ENCODE results near the gene MYOF. TPM values are rescaled to one million over a fixed set of nuclear protein-coding genes. Genes with fewer than 3 reads are reported as not detected.
A peak's percentile ranks its signal among the peaks of the same experiment; 100 is the strongest.

MYOF gene
- total and polyA plus RNA-seq, 9 of the 15 experiments (the other 6 are each of a cell fraction or from before 2014, with no cell fraction given) = 0.06 to 0.27 TPM; not detected in 7

- no TSS peak for BruUV-seq (replicated peaks)
- Histone ChIP-seq H3K9me1 (ENCODE audit: control insufficient read depth, insufficient read depth, low read length) (no peaks in the 10 kb centered on the region), H3K4me3 (no peak overlapping the region), H2AFZ (ENCODE audit: low read depth, low read length) (no peak overlapping the region), H3K9me3 (replicated peaks; ENCODE audit: control insufficient read depth, insufficient read depth, low read depth, low read length) (no peaks in the 10 kb centered on the region), H3K79me2 (ENCODE audit: control insufficient read depth, insufficient read depth, low read length) (no peaks in the 10 kb centered on the region), H3K36me3 (ENCODE audit: control insufficient read depth, insufficient read depth, low read length) (no peaks in the 10 kb centered on the region), H4K20me1 (replicated peaks; ENCODE audit: control insufficient read depth, insufficient read depth, low read length) (no peaks in the 10 kb centered on the region), H3K27me3 (ENCODE audit: control insufficient read depth in 2 of 2, insufficient read depth in 2 of 2, low read length in 2 of 2) (peaks cover 0 to under 1% of the 10 kb centered on the region in 2 experiments; a peak in 1 of 5 replicates), H3K4me1 (replicated peaks in 1 of 2; ENCODE audit: control insufficient read depth in 2 of 2, insufficient read depth in 2 of 2, low read length in 2 of 2) (no peaks in the 10 kb centered on the region), H3K9ac (ENCODE audit: insufficient read depth in 1 of 2, low read depth in 2 of 2, low read length in 2 of 2) (no peak overlapping the region), H3K4me2 (ENCODE audit: insufficient read depth, low read length) (no peak overlapping the region), H3K27ac (ENCODE audit: extremely low read depth, low read depth, low read length) (no peak overlapping the region)
- intact Hi-C loops (cut with micrococcal nuclease) (no loop called here), in situ Hi-C loops (cut with MboI) (no loop called here)
- no peak for FAIRE-seq
- WGBS (ENCODE audit: insufficient coverage, low coverage, missing lambda C conversion rate) = 0% methylated on average over 1 of the region's 1 CpG
- ChIA-PET POLR2A (no interaction called here), CTCF (ENCODE audit: low intra/inter-chr PET ratio) (no interaction called here)
- no peak for ATAC-seq
- no peak for DNase-seq (ENCODE audit: extremely low read depth in 1 of 4, low spot score in 3 of 4)
- TF ChIP-seq KDM1A (IDR thresholded peaks at IDR 0.05) = peak in 1 of 2 experiments; percentile 33; a peak in 1 of 4 replicates
- no peak for TF ChIP-seq CCAR2 (IDR thresholded peaks at IDR 0.05; ENCODE audit: low read depth, low read length)
- TF ChIP-seq RBM25 (IDR thresholded peaks at IDR 0.05; ENCODE audit: low read depth, low read length, severe bottlenecking) = peak; percentile 18
Measured at GRCh38 chr10:93403152-93404047, 78.7 kb downstream of the MYOF start.

- 6% methylated on average over 6 of the region's 6 CpGs for WGBS (ENCODE audit: insufficient coverage, low coverage, missing lambda C conversion rate)
- H3K4me2 ChIP-seq (ENCODE audit: insufficient read depth, low read length) = no peak overlapping the region
- no peak overlapping the region for H3K9ac ChIP-seq (ENCODE audit: insufficient read depth in 1 of 2, low read depth in 2 of 2, low read length in 2 of 2)
- ATAC-seq = no peak
- POLR2A ChIA-PET = no interaction called here
- intact Hi-C loops (cut with micrococcal nuclease) = no loop called here
- peaks cover 0 to 7% of the 10 kb centered on the region in 2 experiments; a peak in 2 of 5 replicates for H3K27me3 ChIP-seq (ENCODE audit: control insufficient read depth in 2 of 2, insufficient read depth in 2 of 2, low read length in 2 of 2)
- peak in 1 of 4 experiments; percentile 1 for DNase-seq (ENCODE audit: extremely low read depth in 1 of 4, low spot score in 3 of 4)
- H3K27ac ChIP-seq (ENCODE audit: extremely low read depth, low read depth, low read length) = no peak overlapping the region
- H3K9me3 ChIP-seq (replicated peaks; ENCODE audit: control insufficient read depth, insufficient read depth, low read depth, low read length) = no peaks in the 10 kb centered on the region
- in situ Hi-C loops (cut with MboI) = no loop called here
- CTCF ChIA-PET (ENCODE audit: low intra/inter-chr PET ratio) = no interaction called here
- no peaks in the 10 kb centered on the region for H3K79me2 ChIP-seq (ENCODE audit: control insufficient read depth, insufficient read depth, low read length)
- H3K9me1 ChIP-seq (ENCODE audit: control insufficient read depth, insufficient read depth, low read length) = no peaks in the 10 kb centered on the region
- H3K36me3 ChIP-seq (ENCODE audit: control insufficient read depth, insufficient read depth, low read length) = no peaks in the 10 kb centered on the region
- TF ChIP-seq NR2C2 (CRISPR knock-in tag; IDR thresholded peaks at IDR 0.05) (no peak), NR2C2 (tag; IDR thresholded peaks at IDR 0.05) (peak; percentile 14; the same call in 1 of the 2 replicates), ZZZ3 (IDR thresholded peaks at IDR 0.05) (no peak), TRIM25 (IDR thresholded peaks at IDR 0.05; ENCODE audit: borderline replicate concordance) (no peak), GABPA (tag; conservative IDR thresholded peaks at IDR 0.05; ENCODE audit: low read depth) (no peak), ZNF239 (CRISPR knock-in tag; IDR thresholded peaks at IDR 0.05) (peak; percentile 93), TOE1 (IDR thresholded peaks at IDR 0.05; ENCODE audit: borderline replicate concordance) (no peak), TOE1 (CRISPR knock-in tag; IDR thresholded peaks at IDR 0.05; ENCODE audit: borderline replicate concordance, low read depth) (no peak)
- no peak overlapping the region for H2AFZ ChIP-seq (ENCODE audit: low read depth, low read length)
- no TSS peak for BruUV-seq (replicated peaks)
- no peak for FAIRE-seq
- H3K4me1 ChIP-seq (replicated peaks in 1 of 2; ENCODE audit: control insufficient read depth in 2 of 2, insufficient read depth in 2 of 2, low read length in 2 of 2) = no peaks in the 10 kb centered on the region
- no peak overlapping the region for H3K4me3 ChIP-seq
- H4K20me1 ChIP-seq (replicated peaks; ENCODE audit: control insufficient read depth, insufficient read depth, low read length) = no peaks in the 10 kb centered on the region
Measured at GRCh38 chr10:93402192-93402591, 79.9 kb downstream of the MYOF start.

Data from K562 (cell line).